ENCODE results near the gene DNMT3B.

The DNMT3B gene

GRCh38 chr20:32823737-32824588 is 61.8 kb downstream of the DNMT3B start:
- no peak for DNase-seq (ENCODE audit: low spot score)

- peak; percentile 30 for DNase-seq (ENCODE audit: low spot score)
Measured at GRCh38 chr20:32828029-32828680, 66.0 kb downstream of the DNMT3B start.

- no peak for DNase-seq (ENCODE audit: low spot score)
Measured at GRCh38 chr20:32829311-32830005, 67.3 kb downstream of the DNMT3B start.

GRCh38 chr20:32830437-32830836 is 68.3 kb downstream of the DNMT3B start:
- no peak for DNase-seq (ENCODE audit: low spot score)

- DNase-seq (ENCODE audit: low spot score): no peak
Measured at GRCh38 chr20:32831982-32832381, 69.8 kb downstream of the DNMT3B start.

- DNase-seq (ENCODE audit: low spot score): no peak
Measured at GRCh38 chr20:32832664-32833063, 70.5 kb downstream of the DNMT3B start.

- no peak for DNase-seq (ENCODE audit: low spot score)
Measured at GRCh38 chr20:32834972-32835371, 72.8 kb downstream of the DNMT3B start.

GRCh38 chr20:32837157-32837556 is 75.0 kb downstream of the DNMT3B start:
- no peak for DNase-seq (ENCODE audit: low spot score)

GRCh38 chr20:32839227-32839981 is 77.2 kb downstream of the DNMT3B start:
- no peak for DNase-seq (ENCODE audit: low spot score)

GRCh38 chr20:32839982-32840285 is 77.7 kb downstream of the DNMT3B start:
- no peak for DNase-seq (ENCODE audit: low spot score)

- no peak for DNase-seq (ENCODE audit: low spot score)
Measured at GRCh38 chr20:32841174-32841573, 79.0 kb downstream of the DNMT3B start.

- no peak for DNase-seq (ENCODE audit: low spot score)
Measured at GRCh38 chr20:32841632-32842031, 79.4 kb downstream of the DNMT3B start.

GRCh38 chr20:32842688-32843524 is 80.7 kb downstream of the DNMT3B start:
- DNase-seq (ENCODE audit: low spot score): no peak

- DNase-seq (ENCODE audit: low spot score): no peak
Measured at GRCh38 chr20:32845786-32846185, 83.6 kb downstream of the DNMT3B start.

GRCh38 chr20:32846852-32847251 is 84.7 kb downstream of the DNMT3B start:
- DNase-seq (ENCODE audit: low spot score): no peak

GRCh38 chr20:32847964-32848363 is 85.8 kb downstream of the DNMT3B start:
- no peak for DNase-seq (ENCODE audit: low spot score)

- DNase-seq (ENCODE audit: low spot score): no peak
Measured at GRCh38 chr20:32848846-32849245, 86.7 kb downstream of the DNMT3B start.

- no peak for DNase-seq (ENCODE audit: low spot score)
Measured at GRCh38 chr20:32849577-32849976, 87.4 kb downstream of the DNMT3B start.

- no peak for DNase-seq (ENCODE audit: low spot score)
Measured at GRCh38 chr20:32855387-32855786, 93.2 kb downstream of the DNMT3B start.

- no peak for DNase-seq (ENCODE audit: low spot score)
Measured at GRCh38 chr20:32858189-32858588, 96.0 kb downstream of the DNMT3B start.

All from kidney capillary endothelial cell (primary cell).